NCI-H2107 treated with DMSO at 0.1 percent for 48 hours (cell line): ENCODE measurements around the gene CNTROB.
"Not testable (repeated sequence)": the region's sequence is repeated elsewhere in the genome, so short reads cannot be mapped to it uniquely, and the experiment has no call there.

ENCODE experiments used
- DNase-seq: peaks from one replicate; lab custom pipeline; 2025; ENCODE audit not compliant: unreplicated experiment; lab: John Stamatoyannopoulos, UW

The CNTROB gene

GRCh38 chr17:7940743-7941142 lies 8.7 kb downstream of the CNTROB start:
- no peak for DNase-seq

- DNase-seq = no peak
Measured at GRCh38 chr17:7943291-7943690, 11.3 kb downstream of the CNTROB start.

GRCh38 chr17:7944326-7944725 lies 12.3 kb downstream of the CNTROB start:
- DNase-seq = no peak

GRCh38 chr17:7945651-7946050 lies 13.6 kb downstream of the CNTROB start:
- DNase-seq = no peak

GRCh38 chr17:7946441-7946840 lies 14.4 kb downstream of the CNTROB start:
- DNase-seq = no peak

- no peak for DNase-seq
Measured at GRCh38 chr17:7947651-7948050, 15.6 kb downstream of the CNTROB start.

GRCh38 chr17:7950578-7950977 lies 18.6 kb downstream of the CNTROB start:
- DNase-seq = no peak

- no peak for DNase-seq
Measured at GRCh38 chr17:7951143-7951792, 19.3 kb downstream of the CNTROB start.

GRCh38 chr17:7953266-7953665 lies 21.3 kb downstream of the CNTROB start:
- not testable (repeated sequence) for DNase-seq

GRCh38 chr17:7955414-7956227 lies 23.6 kb downstream of the CNTROB start:
- DNase-seq = no peak

- DNase-seq = no peak
Measured at GRCh38 chr17:7956228-7956965, 24.4 kb downstream of the CNTROB start.

- DNase-seq = no peak
Measured at GRCh38 chr17:7959503-7960253, 27.7 kb downstream of the CNTROB start.

GRCh38 chr17:7961421-7961820 lies 29.4 kb downstream of the CNTROB start:
- no peak for DNase-seq

GRCh38 chr17:7967751-7968150 lies 35.7 kb downstream of the CNTROB start:
- DNase-seq = no peak

GRCh38 chr17:7969433-7969832 lies 37.4 kb downstream of the CNTROB start:
- no peak for DNase-seq

- DNase-seq = no peak
Measured at GRCh38 chr17:7971651-7972050, 39.6 kb downstream of the CNTROB start.

- no peak for DNase-seq
Measured at GRCh38 chr17:7972131-7972785, 40.3 kb downstream of the CNTROB start.

GRCh38 chr17:7974638-7975131 lies 42.7 kb downstream of the CNTROB start:
- DNase-seq = no peak

GRCh38 chr17:7977039-7977438 lies 45.0 kb downstream of the CNTROB start:
- DNase-seq = no peak

GRCh38 chr17:7977805-7978204 lies 45.8 kb downstream of the CNTROB start:
- no peak for DNase-seq
